Measurements from ENCODE around the gene CDH13. TPM values are rescaled to one million over a fixed set of nuclear protein-coding genes. Genes with fewer than 3 reads are reported as not detected.

The CDH13 gene
- total and polyA plus RNA-seq, 4 donors, result 58.9 to 265 (median 158) TPM

DNA sequence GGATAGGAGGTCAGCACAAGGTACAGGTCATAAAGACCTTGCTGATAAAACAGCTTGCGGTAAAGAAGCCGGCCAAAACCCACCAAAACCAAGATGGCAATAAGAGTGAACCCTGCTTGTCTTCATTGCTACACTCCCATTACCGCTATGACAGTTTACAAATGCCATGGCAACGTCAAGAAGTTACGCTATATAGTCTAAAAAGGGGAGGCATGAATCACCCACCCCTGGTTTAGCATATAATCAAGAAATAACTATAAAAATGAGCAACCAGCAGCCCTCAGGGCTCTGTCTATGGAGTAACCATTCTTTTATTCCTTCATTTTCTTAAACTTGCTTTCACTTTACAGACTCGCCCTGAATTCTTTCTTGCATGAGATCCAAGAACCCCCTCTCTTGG is 1180.0 kb downstream of the CDH13 start:
- Histone ChIP-seq H3K4me3 (ENCODE audit: low read length in 2 of 2) (no peak overlapping the region), H3K9me3 (ENCODE audit: control insufficient read depth, low read length) (no peaks in the 10 kb centered on the region), H3K36me3 (ENCODE audit: control insufficient read depth in 1 of 2, insufficient read depth in 2 of 2, low read length in 1 of 2) (no peaks in the 10 kb centered on the region), H3K27me3 (ENCODE audit: control insufficient read depth in 1 of 2, insufficient read depth in 2 of 2, low read length in 1 of 2) (no peaks in the 10 kb centered on the region), H3K4me1 (ENCODE audit: control insufficient read depth in 1 of 2, insufficient read depth in 2 of 2, low read length in 2 of 2) (peaks cover 1 to 5% of the 10 kb centered on the region in 2 donors), H3K27ac (ENCODE audit: low read depth in 1 of 2, low read length in 2 of 2) (no peak overlapping the region)
- WGBS, 2 donors, result 91 to 95% methylated on average over 6 of the region's 6 CpGs
- no peak for DNase-seq
- intact Hi-C loops (cut with DNase I), result loop anchor here (5.0 to 10.0 kb wide), 3 partner anchors 92 to 122 kb away; no protein-coding TSS in a partner anchor
- ATAC-seq (ENCODE audit: low FRiP score), result no peak

- WGBS, 2 donors, result 85% methylated on average over 8 of the region's 8 CpGs
- intact Hi-C loops (cut with DNase I), result loop anchor here (5.0 to 10.0 kb wide), 3 partner anchors 93 to 123 kb away; no protein-coding TSS in a partner anchor
- peaks cover 0 to 5% of the 10 kb centered on the region in 2 donors for H3K4me1 ChIP-seq (ENCODE audit: control insufficient read depth in 1 of 2, insufficient read depth in 2 of 2, low read length in 2 of 2)
- no peak for ATAC-seq (ENCODE audit: low FRiP score)
- H3K27ac ChIP-seq (ENCODE audit: low read depth in 1 of 2, low read length in 2 of 2), result no peak overlapping the region
- no peaks in the 10 kb centered on the region for H3K9me3 ChIP-seq (ENCODE audit: control insufficient read depth, low read length)
- DNase-seq, result no peak
- no peaks in the 10 kb centered on the region for H3K36me3 ChIP-seq (ENCODE audit: control insufficient read depth in 1 of 2, insufficient read depth in 2 of 2, low read length in 1 of 2)
- H3K27me3 ChIP-seq (ENCODE audit: control insufficient read depth in 1 of 2, insufficient read depth in 2 of 2, low read length in 1 of 2), result no peaks in the 10 kb centered on the region
- no peak overlapping the region for H3K4me3 ChIP-seq (ENCODE audit: low read length in 2 of 2)
These were observed 1180.5 kb downstream of the CDH13 start for GRCh38 chr16:83807327-83807709.

DNA sequence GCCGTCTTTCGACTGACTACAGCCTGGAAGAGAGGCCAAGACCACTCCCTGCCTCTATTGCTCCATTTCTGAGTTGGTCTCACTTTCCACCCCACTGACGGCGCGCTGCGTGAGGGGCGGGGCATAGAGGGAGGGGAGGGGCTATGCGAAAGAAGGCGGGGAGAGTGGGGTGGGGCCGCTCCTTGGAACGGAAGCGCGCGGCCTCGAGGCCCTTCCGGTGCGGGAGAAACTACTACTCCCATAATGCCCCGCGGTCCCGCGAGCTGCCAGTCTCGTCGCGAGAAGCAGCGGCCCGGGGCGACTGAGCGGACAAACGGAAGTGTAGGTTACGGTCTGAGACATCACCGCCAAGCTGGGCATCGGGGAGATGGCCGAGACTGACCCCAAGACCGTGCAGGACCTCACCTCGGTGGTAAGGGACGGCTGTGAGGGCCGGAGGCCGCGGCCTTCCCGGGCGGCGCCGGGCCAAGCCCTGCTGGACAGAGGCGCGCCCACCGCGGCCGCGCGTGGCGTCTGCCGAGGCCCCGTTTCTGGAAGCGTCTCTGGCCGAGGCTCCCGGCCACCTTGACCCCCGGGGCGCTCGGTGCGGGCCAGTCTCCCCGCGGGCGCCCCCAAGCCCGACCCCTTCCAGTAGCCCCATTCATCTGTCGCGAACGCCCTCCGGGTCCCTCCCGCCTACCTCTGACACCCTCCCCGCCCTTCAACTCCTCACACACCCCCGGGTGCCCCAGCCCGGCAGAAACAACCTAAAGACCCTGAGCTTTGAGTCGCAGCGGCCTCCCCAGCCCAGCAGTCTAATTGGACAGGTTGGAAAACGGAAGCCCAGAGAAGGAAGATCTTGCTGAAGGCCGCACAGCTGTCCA is 1181.2 kb downstream of the CDH13 start, which contains the start of gene HSBP1:
HSBP1 (plus strand) TSS at position 269 of the 863 bp plus-strand sequence; CDS start at position 368, 99 bp downstream.
- intact Hi-C loops (cut with DNase I), result loop anchor here (5.0 to 10.0 kb wide), 3 partner anchors 93 to 123 kb away; no protein-coding TSS in a partner anchor
- WGBS, 2 donors, result 1 to 2% methylated on average over 74 to 76 of the region's 76 CpGs
- DNase-seq (peak; percentile 97 to 98), ATAC-seq (ENCODE audit: low FRiP score) (peak; percentile 98)
- Histone ChIP-seq H3K36me3 (ENCODE audit: control insufficient read depth in 1 of 2, insufficient read depth in 2 of 2, low read length in 1 of 2) (no peaks in the 10 kb centered on the region), H3K9me3 (ENCODE audit: control insufficient read depth, low read length) (no peaks in the 10 kb centered on the region), H3K4me1 (ENCODE audit: control insufficient read depth in 1 of 2, insufficient read depth in 2 of 2, low read length in 2 of 2) (peaks cover 0 to 5% of the 10 kb centered on the region in 2 donors), H3K27ac (ENCODE audit: low read depth in 1 of 2, low read length in 2 of 2) (no peak within 1 kb of the TSS), H3K27me3 (ENCODE audit: control insufficient read depth in 1 of 2, insufficient read depth in 2 of 2, low read length in 1 of 2) (no peaks in the 10 kb centered on the region), H3K4me3 (ENCODE audit: low read length in 2 of 2) (peak within 1 kb of the TSS; percentile 46 to 66)

- Histone ChIP-seq H3K4me3 (ENCODE audit: low read length in 2 of 2) (peak overlapping the region; percentile 46 to 66), H3K27ac (ENCODE audit: low read depth in 1 of 2, low read length in 2 of 2) (no peak overlapping the region), H3K4me1 (ENCODE audit: control insufficient read depth in 1 of 2, insufficient read depth in 2 of 2, low read length in 2 of 2) (peaks cover 0 to 5% of the 10 kb centered on the region in 2 donors), H3K27me3 (ENCODE audit: control insufficient read depth in 1 of 2, insufficient read depth in 2 of 2, low read length in 1 of 2) (no peaks in the 10 kb centered on the region), H3K36me3 (ENCODE audit: control insufficient read depth in 1 of 2, insufficient read depth in 2 of 2, low read length in 1 of 2) (no peaks in the 10 kb centered on the region), H3K9me3 (ENCODE audit: control insufficient read depth, low read length) (no peaks in the 10 kb centered on the region)
- intact Hi-C loops (cut with DNase I), result loop anchor here (5.0 to 10.0 kb wide), 3 partner anchors 94 to 124 kb away; no protein-coding TSS in a partner anchor
- DNase-seq, result no peak
- no peak for ATAC-seq (ENCODE audit: low FRiP score)
- 10 to 14% methylated on average over 11 of the region's 11 CpGs for WGBS, 2 donors
These were observed 1181.8 kb downstream of the CDH13 start for GRCh38 chr16:83808573-83809014.

GRCh38 chr16:83809092-83809491 is 1182.3 kb downstream of the CDH13 start:
- WGBS, 2 donors, result 88% methylated on average over 12 to 13 of the region's 13 CpGs
- Histone ChIP-seq H3K27me3 (ENCODE audit: control insufficient read depth in 1 of 2, insufficient read depth in 2 of 2, low read length in 1 of 2) (no peaks in the 10 kb centered on the region), H3K4me3 (ENCODE audit: low read length in 2 of 2) (no peak overlapping the region), H3K27ac (ENCODE audit: low read depth in 1 of 2, low read length in 2 of 2) (no peak overlapping the region), H3K4me1 (ENCODE audit: control insufficient read depth in 1 of 2, insufficient read depth in 2 of 2, low read length in 2 of 2) (peaks cover 0 to 5% of the 10 kb centered on the region in 2 donors), H3K36me3 (ENCODE audit: control insufficient read depth in 1 of 2, insufficient read depth in 2 of 2, low read length in 1 of 2) (no peaks in the 10 kb centered on the region), H3K9me3 (ENCODE audit: control insufficient read depth, low read length) (no peaks in the 10 kb centered on the region)
- intact Hi-C loops (cut with DNase I), result loop anchor here (5.0 to 10.0 kb wide), 3 partner anchors 94 to 124 kb away; no protein-coding TSS in a partner anchor
- no peak for DNase-seq
- no peak for ATAC-seq (ENCODE audit: low FRiP score)

DNA sequence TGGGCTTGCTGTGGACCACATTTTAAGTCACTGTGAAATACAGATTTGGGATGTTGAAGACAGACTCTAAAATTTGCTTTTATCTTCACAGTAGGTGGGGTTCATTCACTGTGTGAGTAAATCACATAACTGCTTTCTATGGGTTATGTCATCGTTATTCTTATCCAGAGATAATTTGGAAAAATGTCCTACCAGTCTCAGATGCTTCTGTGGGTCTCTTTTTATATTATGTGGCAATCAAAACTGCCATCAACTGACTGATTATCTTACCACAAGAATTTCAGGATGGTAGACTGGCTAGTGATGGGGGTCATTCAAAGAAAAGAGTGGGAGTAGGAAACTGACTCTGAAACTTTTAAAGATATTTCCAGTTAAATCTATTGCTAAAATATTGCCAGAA is 1184.1 kb downstream of the CDH13 start:
- Histone ChIP-seq H3K36me3 (ENCODE audit: control insufficient read depth in 1 of 2, insufficient read depth in 2 of 2, low read length in 1 of 2) (no peaks in the 10 kb centered on the region), H3K4me3 (ENCODE audit: low read length in 2 of 2) (no peak overlapping the region), H3K9me3 (ENCODE audit: control insufficient read depth, low read length) (no peaks in the 10 kb centered on the region), H3K27ac (ENCODE audit: low read depth in 1 of 2, low read length in 2 of 2) (no peak overlapping the region), H3K4me1 (ENCODE audit: control insufficient read depth in 1 of 2, insufficient read depth in 2 of 2, low read length in 2 of 2) (peaks cover 0 to 5% of the 10 kb centered on the region in 2 donors), H3K27me3 (ENCODE audit: control insufficient read depth in 1 of 2, insufficient read depth in 2 of 2, low read length in 1 of 2) (no peaks in the 10 kb centered on the region)
- ATAC-seq (ENCODE audit: low FRiP score) (no peak), DNase-seq (no peak)
- intact Hi-C loops (cut with DNase I), result no loop called here
- WGBS, 2 donors, result 61 to 64% methylated on average over 1 of the region's 1 CpG

- Histone ChIP-seq H3K27me3 (ENCODE audit: control insufficient read depth in 1 of 2, insufficient read depth in 2 of 2, low read length in 1 of 2) (no peaks in the 10 kb centered on the region), H3K4me1 (ENCODE audit: control insufficient read depth in 1 of 2, insufficient read depth in 2 of 2, low read length in 2 of 2) (peaks cover 0 to 2% of the 10 kb centered on the region in 2 donors), H3K27ac (ENCODE audit: low read depth in 1 of 2, low read length in 2 of 2) (peak overlapping the region in 1 of 2 donors; percentile 7), H3K4me3 (ENCODE audit: low read length in 2 of 2) (no peak overlapping the region), H3K9me3 (ENCODE audit: control insufficient read depth, low read length) (no peaks in the 10 kb centered on the region), H3K36me3 (ENCODE audit: control insufficient read depth in 1 of 2, insufficient read depth in 2 of 2, low read length in 1 of 2) (no peaks in the 10 kb centered on the region)
- no peak for ATAC-seq (ENCODE audit: low FRiP score)
- DNase-seq, result no peak
- WGBS, 2 donors, result 28 to 32% methylated on average over 13 of the region's 13 CpGs
- intact Hi-C loops (cut with DNase I), result no loop called here
These were observed 1187.3 kb downstream of the CDH13 start for GRCh38 chr16:83813823-83814658.

GRCh38 chr16:83814659-83814985 is 1187.9 kb downstream of the CDH13 start:
- Histone ChIP-seq H3K4me3 (ENCODE audit: low read length in 2 of 2) (no peak overlapping the region), H3K27ac (ENCODE audit: low read depth in 1 of 2, low read length in 2 of 2) (no peak overlapping the region), H3K27me3 (ENCODE audit: control insufficient read depth in 1 of 2, insufficient read depth in 2 of 2, low read length in 1 of 2) (no peaks in the 10 kb centered on the region), H3K9me3 (ENCODE audit: control insufficient read depth, low read length) (no peaks in the 10 kb centered on the region), H3K36me3 (ENCODE audit: control insufficient read depth in 1 of 2, insufficient read depth in 2 of 2, low read length in 1 of 2) (no peaks in the 10 kb centered on the region), H3K4me1 (ENCODE audit: control insufficient read depth in 1 of 2, insufficient read depth in 2 of 2, low read length in 2 of 2) (no peaks in the 10 kb centered on the region)
- intact Hi-C loops (cut with DNase I), result no loop called here
- WGBS, 2 donors, result 64 to 66% methylated on average over 4 of the region's 4 CpGs
- DNase-seq (no peak), ATAC-seq (ENCODE audit: low FRiP score) (no peak)
